OCI-LY3 (cell line): ENCODE results near the gene BAIAP2L1.

Experiments
- CTCF ChIP-seq: fragments of 200-600, 300-600 bp; sonication (generic); IDR thresholded peaks from 2 replicates; pipeline ENCODE4 v1.5.1; 2014; ENCODE audit warnings: antibody characterized with exemption, low read length, low read depth
- EZH2phosphoT487 ChIP-seq: fragments of 200-600 bp; shearing (Covaris generic); IDR thresholded peaks from 2 replicates; pipeline ENCODE4 v1.6.1; 2018; ENCODE audit warnings: antibody characterized with exemption, mixed run types, low read depth

GRCh38 chr7:98254951-98255610, 145.8 kb downstream of the BAIAP2L1 start:
- TF ChIP-seq CTCF (no peak), EZH2phosphoT487 (no peak)
